Hypothalamus (tissue), 51 donors: ENCODE data around the gene BTAF1.

Experiments used
- DNase-seq, 51 donors: peaks; one replicate each; lab custom pipeline; 2025; lab: John Stamatoyannopoulos, UW

Gene BTAF1

GRCh38 chr10:91907914-91908336 lies 15.6 kb upstream of the BTAF1 start:
- DNase-seq = peak in 3 of 51 donors; percentile 13 to 57 (median 36)

DNA sequence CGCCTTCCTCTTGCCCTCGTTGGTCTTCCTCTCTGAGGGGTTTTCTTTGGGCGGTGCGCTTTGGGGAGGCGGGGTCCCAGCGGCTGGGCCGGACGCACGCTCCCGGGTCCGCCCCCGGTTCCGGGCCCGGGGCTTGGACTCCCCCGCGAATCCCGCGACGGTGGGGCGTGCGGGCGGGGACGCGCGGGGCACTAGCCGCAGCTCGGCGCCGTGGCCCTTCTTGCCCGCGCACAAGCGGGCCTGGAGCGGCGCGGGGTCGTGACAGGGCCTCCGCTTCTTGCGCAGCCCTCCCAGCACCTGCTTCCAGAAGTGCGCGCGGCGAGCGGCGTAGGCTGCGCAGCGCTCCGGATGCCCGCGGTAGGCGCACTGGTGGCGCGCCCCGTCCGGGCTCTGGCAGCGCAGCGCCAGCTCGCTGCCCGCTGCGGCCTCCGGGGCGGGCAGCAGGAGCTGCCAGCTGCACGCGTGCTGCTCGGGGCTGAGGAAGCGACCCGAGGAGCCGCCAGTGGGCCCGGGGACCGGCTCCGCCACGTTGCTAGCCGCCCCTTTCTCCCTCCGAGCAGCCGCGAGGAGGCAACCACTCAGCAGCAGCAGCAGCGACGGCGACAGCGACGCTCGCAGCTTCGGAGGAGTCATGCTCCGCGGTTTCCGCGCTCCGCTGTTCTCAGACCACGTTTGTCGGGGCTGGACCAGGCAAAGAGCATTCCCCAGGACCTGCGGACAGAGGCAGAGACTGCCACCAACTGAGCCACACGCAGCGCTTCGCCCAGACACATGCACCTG lies 15.0 kb upstream of the BTAF1 start:
- DNase-seq = peak in 47 of 51 donors; percentile 21 to 81 (median 58)

- peak in 17 of 51 donors; percentile 3 to 74 (median 14) for DNase-seq
Measured at GRCh38 chr10:91909117-91909677, 14.4 kb upstream of the BTAF1 start, which contains the start of gene FGFBP3. TSS of gene FGFBP3 (minus strand) at chr10:91909486. CDS start at chr10:91908969, 517 bp downstream.

- DNase-seq = no peak
Measured at GRCh38 chr10:91910467-91910866, 13.1 kb upstream of the BTAF1 start.

- no peak for DNase-seq
Measured at GRCh38 chr10:91919651-91920050, 3.9 kb upstream of the BTAF1 start.

DNA sequence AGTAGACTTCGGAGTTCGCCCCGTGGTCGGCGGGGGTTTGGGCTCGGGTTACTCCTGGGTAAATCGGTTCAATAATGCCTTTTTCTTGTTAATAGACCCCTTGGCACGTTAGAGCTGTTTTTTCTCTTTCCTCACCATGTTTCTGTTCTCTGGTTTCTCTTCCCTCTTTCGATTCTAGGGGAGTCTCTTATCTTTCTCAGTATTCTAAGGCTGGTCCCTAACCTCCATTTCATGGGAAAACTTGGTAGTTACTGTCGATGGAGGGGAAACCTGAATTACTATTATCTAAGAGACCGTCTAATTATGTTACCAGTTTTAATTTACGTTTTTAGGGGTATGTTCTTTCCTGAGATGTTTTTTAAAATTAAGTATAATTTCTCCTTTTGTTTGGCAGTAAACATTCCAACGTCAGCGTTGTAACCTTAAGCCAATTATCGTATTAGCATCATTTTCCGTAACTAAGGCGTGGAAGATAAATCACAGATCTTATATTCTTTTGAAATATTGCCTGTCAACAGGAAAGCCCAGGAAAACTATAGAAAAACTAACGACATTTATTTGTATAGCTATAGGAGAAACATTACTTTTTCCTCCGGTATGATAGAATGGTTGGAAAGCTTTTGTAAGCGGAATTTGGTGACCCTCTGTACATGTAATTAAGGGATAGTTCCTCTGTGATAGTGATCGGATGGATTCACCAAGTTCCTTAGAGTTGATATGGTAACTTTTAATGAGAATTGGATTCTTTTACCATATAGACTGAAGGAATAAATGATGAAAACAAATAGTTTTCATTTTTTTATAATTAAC lies 847 bp downstream of the BTAF1 start:
- no peak for DNase-seq

DNA sequence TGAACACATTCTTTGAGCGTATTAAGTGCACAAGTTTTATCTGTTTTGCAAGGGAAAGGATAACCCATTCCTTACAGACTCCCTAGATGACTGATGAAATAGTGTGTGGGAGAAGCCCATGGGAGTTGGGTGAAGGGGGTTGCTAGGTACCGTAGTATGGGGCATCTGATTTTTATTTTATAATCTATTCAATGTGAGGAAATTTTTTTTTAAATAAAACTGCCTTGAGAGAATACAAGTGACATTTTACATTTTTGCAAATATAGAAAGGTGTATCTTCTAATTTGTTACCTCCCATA lies 1.4 kb downstream of the BTAF1 start:
- DNase-seq = no peak

DNA sequence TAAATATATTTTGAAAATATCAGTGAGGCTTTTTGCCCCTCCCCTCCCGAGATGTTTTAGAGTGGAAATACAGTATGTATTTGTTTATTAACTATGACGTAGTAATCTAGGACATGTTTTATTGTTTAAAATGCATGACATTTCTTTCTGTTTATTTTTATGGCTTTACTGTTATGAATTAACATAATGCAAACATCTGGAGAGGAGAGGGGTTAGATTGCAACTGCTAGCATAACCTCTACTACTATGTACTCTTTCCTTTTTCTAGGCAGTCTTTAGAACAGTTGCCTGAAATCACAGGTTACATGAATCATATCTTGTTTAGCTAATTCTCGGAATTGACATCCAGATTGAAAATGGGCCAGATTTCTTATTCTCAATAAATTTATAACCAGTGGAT lies 7.4 kb downstream of the BTAF1 start:
- DNase-seq = no peak

DNA sequence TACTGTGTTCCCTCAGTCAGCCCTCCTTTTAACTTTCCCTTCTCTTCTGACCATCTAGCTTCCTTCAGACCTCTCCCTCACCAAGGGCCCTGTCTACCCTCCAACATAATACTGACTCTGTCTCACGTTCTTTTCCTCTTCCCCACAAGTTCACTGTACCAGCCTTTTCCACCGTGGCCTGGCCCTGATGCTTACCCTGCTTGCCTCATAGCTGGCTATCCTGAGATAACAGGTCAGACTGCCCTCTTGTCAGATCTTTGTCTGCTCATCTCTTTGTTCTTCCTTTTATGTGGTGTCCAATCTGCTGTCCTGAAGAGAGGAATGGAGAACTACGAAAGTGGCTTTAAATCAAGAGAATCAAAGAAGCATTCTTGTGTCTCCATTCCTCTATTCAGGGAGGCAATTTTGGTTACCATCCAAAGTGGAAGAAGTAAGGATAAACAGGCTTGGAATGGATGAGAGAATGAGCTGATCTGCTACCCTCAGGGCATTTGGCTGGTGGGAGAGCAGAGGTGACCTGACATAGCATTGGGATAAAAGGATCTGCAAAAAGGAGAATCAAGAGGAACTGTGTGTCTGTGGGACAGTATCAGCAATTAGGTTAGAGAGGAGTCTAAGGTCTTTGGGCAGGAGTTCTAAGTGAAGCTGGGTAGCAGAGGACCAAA lies 8.1 kb downstream of the BTAF1 start:
- no peak for DNase-seq

DNA sequence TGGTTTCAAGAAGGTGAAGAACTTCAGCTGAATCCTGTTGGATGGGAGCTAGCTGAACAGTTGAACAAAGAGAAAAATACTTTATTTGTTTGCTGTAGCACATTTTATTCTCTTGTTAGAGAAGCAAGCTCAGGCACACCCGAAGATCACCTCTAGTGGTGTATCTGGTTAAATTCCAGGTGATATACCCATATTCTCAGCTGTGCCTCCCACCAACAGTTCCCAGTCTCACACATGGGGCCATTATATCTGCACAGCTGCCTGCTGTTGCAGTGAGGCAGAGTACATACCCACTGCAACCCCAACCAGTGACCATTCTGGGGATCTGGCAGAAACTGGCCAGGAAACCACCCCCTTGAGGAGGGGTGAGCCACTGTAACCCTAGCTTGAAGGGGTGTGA lies 9.2 kb downstream of the BTAF1 start:
- DNase-seq = no peak

DNA sequence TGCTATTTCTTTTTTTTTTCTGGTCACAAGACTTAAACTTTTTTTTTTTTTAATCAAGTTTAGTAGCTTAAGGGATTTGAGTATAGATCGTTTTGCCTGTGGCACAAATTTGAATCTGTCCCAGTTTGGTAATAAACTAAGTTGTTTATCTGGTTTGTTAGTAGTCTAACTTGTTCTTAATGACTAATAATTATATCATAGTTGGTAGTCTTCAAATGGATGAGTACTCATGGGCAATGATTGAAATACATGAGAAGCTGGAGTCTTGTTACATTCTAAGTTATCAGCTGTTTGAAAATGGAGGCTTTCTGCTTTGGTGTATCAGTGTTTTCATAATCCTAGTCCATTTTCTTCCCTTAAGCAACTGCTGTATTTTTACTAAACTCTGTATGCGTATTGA lies 12.3 kb downstream of the BTAF1 start:
- no peak for DNase-seq

DNA sequence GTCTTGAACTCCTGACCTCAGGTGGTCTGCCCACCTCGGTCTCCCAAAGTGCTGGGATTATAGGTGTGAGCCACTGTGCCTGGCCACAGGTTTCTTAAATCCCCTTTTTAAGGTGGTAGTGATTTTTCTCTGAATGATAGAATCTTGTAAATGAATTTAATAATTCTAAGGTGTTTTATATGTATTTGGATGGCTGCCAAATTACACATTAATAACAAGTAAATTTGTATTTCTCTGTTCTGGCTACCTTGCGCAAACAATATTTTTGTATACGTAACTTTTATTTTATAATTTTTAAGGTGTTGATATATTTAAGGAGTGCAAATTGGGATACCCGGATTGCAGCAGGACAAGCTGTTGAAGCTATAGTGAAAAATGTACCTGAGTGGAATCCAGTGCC lies 16.1 kb downstream of the BTAF1 start:
- no peak for DNase-seq

DNA sequence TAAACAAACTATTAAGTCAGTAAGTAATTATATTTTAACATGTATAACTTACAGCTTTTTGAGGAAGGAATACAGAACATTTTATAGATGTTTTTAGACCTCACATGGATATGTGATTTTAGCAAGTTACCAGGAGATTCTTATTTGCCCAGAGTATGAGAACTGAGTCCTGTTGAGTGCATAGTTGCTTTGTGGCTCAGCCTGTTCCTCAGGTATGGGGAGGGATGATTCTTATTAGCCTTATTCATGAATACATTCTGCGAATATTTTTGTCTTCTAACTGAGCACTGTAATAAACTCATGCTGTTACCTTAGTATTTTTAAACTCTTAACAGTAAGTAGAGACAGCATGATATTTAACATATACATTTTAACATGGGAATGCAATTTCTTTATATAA lies 17.9 kb downstream of the BTAF1 start:
- no peak for DNase-seq

DNA sequence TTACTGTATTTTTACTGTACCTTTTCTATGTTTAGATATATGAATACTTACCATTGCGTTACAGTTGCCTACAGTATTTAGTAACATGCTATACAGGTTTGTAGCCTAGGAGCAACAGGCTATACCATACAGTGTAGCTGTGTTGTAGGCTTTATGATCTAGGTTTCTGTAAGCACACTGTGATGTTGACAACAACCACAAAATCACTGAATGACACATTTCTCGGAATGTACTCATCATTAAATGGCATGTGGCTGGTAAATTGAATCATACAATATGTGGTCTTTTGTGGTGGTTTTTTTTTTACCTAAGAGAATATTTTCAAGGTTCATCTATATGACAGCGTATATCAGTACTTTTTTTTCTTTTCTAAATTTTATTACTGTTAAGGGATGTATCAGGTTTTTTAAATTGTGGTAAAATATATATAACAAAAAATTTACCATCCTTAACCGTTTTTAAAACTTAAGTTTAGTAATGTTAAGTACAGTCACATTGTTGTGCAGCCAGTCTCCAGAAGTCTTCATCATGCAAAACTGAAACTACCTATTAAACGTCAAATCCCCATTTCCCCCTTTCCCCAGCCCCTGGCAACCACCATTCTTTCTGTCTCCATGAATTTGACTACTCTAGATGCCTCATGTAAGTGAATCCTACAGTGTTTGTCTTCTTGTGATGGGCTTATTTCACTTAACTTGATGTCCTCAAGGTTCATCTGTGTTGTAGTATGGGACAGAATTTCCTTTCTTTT lies 21.5 kb downstream of the BTAF1 start:
- DNase-seq = no peak

DNA sequence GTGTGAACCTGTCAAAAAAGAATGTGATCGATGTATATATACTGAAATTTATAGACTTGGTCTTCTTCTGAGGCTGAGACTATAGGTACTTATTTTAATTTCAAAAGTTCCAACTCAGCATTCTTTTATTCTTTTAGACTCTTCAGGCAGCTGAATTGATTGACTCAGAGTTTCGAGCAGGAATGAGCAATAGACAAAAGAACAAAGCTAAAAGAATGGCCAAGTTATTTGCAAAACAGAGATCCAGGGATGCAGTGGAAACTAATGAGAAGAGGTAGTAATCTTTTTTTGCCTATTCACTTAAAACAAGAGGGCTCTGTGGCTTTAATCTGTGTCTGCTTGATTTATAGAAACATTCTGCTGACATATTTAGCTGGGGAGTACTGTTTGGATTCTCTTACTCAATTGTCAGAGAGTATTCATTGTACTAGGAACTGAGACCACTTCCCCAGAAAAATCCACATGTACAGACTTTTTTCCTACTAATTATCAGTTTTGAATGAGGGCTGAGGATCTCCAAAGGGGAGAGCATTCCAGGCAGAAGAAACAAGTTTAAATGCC lies 30.1 kb downstream of the BTAF1 start:
- no peak for DNase-seq

- DNase-seq = no peak
Measured at GRCh38 chr10:91955114-91955513, 31.5 kb downstream of the BTAF1 start.

DNA sequence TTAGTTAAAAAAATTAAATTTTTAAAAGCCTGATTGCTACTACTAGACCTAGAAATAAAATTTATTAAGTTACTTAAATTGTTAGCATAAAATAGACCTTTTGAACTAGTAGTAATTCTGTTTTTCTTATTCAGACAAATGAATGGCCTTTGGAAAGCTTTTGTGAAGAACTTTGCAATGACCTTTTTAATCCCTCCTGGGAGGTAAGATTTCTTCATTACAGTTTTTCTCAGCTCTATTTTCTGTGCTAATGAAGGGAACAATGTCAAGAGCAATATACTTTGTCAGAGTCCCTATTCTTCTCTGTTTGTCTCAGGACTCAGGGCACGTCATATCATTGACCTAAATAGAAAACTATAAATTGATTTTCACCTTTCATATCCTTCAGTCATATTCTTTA lies 33.5 kb downstream of the BTAF1 start:
- DNase-seq = no peak

- DNase-seq = no peak
Measured at GRCh38 chr10:91969297-91969696, 45.7 kb downstream of the BTAF1 start.

DNA sequence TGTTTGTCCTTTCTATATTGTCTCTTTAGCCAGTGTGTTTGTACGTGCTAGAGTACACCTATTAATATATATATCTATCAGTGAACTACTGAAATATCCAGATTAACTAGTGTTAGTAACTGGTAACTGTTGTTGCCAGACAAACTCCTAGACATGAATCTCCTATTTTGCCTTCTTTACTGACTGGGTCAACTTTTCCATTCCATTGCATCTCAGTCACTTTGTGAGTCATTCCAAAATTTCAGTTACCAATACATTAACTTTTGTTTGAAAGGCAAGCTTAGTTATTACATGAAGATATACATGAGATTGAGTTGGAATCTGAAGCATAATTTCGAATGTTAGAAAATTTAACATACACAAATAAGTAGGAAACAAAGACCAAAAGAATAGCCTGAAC lies 51.4 kb downstream of the BTAF1 start:
- DNase-seq = no peak

DNA sequence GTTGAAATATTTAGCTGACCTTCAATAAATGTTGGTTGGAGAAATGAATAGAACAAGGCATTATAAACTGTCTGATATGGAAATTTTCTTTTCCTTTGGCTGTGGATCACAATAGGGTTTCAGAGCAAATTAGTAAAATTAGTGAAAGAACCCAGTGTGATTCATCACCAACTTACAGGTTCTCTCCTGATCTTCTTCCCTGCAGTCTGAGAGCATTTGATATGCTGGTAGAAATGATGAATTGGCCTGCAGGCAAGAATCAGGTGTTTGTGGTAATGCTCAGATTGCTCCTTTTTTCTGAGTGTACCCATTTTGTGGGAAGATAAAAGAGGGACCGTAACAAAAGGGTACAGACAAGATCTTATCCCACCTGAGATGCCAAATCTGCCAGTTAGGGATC lies 51.9 kb downstream of the BTAF1 start:
- DNase-seq = no peak
